Gastroesophageal sphincter (tissue), 3 donors: Measurements from ENCODE around the gene IL20RB.

ENCODE experiments used
- POLR2A ChIP-seq, 2 donors: fragments of 450-650 bp; IDR thresholded peaks; one replicate each; pipeline ENCODE4 v1.6.1; 2017; ENCODE audit warnings: antibody characterized with exemption in 2 of 2, mild to moderate bottlenecking in 2 of 2, moderate library complexity in 1 of 2
- POLR2AphosphoS5 ChIP-seq: sonication (generic); formaldehyde crosslinking; IDR thresholded peaks from one replicate; pipeline ENCODE4 v1.6.1; 2017; ENCODE audit warnings: antibody characterized with exemption
- TF ChIP-seq, protein P1 (sequence below), 4 experiments: fragments of 200-600 bp in 2 of 4; fragments of 450-650 bp in 2 of 4; sonication (generic) in 1 of 4; IDR thresholded peaks; one replicate each; pipeline ENCODE4 v1.5.1; 2017 to 2019; ENCODE audit warnings: antibody characterized with exemption in 4 of 4, mild to moderate bottlenecking in 2 of 4, moderate library complexity in 2 of 4

DNA sequence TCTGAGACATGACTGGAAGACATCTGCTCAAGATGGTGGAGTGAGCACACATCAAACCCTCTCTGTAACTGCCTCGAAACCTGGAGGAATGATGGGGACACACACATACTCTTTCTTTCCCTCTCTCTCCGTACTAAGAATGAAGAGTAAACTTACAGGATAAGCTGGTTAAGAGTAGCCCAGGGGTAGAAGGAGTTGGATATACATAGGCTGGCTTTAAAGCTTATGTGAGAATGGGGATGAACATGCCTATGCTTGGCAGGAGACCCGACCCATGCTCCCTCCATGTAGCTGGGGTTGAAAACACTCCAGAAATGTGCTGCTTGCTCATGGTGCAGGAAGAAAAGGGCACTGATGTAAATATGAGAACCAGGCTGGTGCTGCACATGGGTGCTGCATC lies 68.9 kb downstream of the IL20RB start:
- TF ChIP-seq, protein P1, sequence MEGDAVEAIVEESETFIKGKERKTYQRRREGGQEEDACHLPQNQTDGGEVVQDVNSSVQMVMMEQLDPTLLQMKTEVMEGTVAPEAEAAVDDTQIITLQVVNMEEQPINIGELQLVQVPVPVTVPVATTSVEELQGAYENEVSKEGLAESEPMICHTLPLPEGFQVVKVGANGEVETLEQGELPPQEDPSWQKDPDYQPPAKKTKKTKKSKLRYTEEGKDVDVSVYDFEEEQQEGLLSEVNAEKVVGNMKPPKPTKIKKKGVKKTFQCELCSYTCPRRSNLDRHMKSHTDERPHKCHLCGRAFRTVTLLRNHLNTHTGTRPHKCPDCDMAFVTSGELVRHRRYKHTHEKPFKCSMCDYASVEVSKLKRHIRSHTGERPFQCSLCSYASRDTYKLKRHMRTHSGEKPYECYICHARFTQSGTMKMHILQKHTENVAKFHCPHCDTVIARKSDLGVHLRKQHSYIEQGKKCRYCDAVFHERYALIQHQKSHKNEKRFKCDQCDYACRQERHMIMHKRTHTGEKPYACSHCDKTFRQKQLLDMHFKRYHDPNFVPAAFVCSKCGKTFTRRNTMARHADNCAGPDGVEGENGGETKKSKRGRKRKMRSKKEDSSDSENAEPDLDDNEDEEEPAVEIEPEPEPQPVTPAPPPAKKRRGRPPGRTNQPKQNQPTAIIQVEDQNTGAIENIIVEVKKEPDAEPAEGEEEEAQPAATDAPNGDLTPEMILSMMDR (IDR thresholded peaks at IDR 0.05), result no peak
- TF ChIP-seq POLR2A (IDR thresholded peaks at IDR 0.05), result no peak
- TF ChIP-seq POLR2AphosphoS5, result no peak
